Cardiac fibroblast (primary cell): Measurements from ENCODE around the gene CADM2.

Source experiments
- DNase-seq, 2 donors: peaks; one replicate each; pipeline versions ENCODE4 v3.0.0 to v3.0.0-alpha.2; 2010; ENCODE audit warnings: low read depth in 2 of 2
- H3K4me3 ChIP-seq, 2 donors: replicated peaks in 1 of 2; 1 replicate in 1 of 2; 2 replicates in 1 of 2; pipeline ENCODE4 v1.5.1; 2011; ENCODE audit warnings: low read depth in 2 of 2, low read length in 2 of 2, mild to moderate bottlenecking in 2 of 2, moderate library complexity in 1 of 2
- CTCF ChIP-seq: IDR thresholded peaks from one replicate; pipeline ENCODE4 v1.5.1; 2011; ENCODE audit warnings: low read depth, mild to moderate bottlenecking, low read length, inconsistent platforms

CADM2 gene

GRCh38 chr3:84967767-84968581 is 9.2 kb downstream of the CADM2 start:
- no peak for DNase-seq
- no peak overlapping the region for H3K4me3 ChIP-seq
- no peak for TF ChIP-seq CTCF

- no peak for TF ChIP-seq CTCF
- DNase-seq, result no peak
- H3K4me3 ChIP-seq, result no peak overlapping the region
These were observed 10.0 kb downstream of the CADM2 start for GRCh38 chr3:84968701-84969235.

- no peak for TF ChIP-seq CTCF
- DNase-seq, result no peak
- H3K4me3 ChIP-seq, result no peak overlapping the region
These were observed 15.6 kb downstream of the CADM2 start for GRCh38 chr3:84974347-84974746.

- no peak for TF ChIP-seq CTCF
- DNase-seq, result no peak
- no peak overlapping the region for H3K4me3 ChIP-seq
These were observed 18.2 kb downstream of the CADM2 start for GRCh38 chr3:84977021-84977420.

GRCh38 chr3:84978843-84979242 is 20.1 kb downstream of the CADM2 start:
- no peak for DNase-seq
- no peak overlapping the region for H3K4me3 ChIP-seq
- TF ChIP-seq CTCF, result no peak

- H3K4me3 ChIP-seq, result no peak overlapping the region
- no peak for DNase-seq
- TF ChIP-seq CTCF, result no peak
These were observed 21.2 kb downstream of the CADM2 start for GRCh38 chr3:84980011-84980410.
